ENCODE results near the gene SMOC1.

GRCh38 chr14:69850736-69851112 is 28.5 kb upstream of the SMOC1 start:
- TF ChIP-seq POLR2A (IDR thresholded peaks at IDR 0.05; ENCODE audit: low read depth, low read length) (no peak), POLR2AphosphoS5 (IDR thresholded peaks at IDR 0.05; ENCODE audit: low read depth, low read length) (no peak), POU2F2 (IDR thresholded peaks at IDR 0.05; ENCODE audit: low read depth, low read length) (no peak), TAF1 (IDR thresholded peaks at IDR 0.05; ENCODE audit: low read depth, low read length) (no peak)
